ENCODE results near the gene ROR1.
"Not testable (repeated sequence)": the region's sequence is repeated elsewhere in the genome, so short reads cannot be mapped to it uniquely, and the experiment has no call there.

Gene ROR1

DNA sequence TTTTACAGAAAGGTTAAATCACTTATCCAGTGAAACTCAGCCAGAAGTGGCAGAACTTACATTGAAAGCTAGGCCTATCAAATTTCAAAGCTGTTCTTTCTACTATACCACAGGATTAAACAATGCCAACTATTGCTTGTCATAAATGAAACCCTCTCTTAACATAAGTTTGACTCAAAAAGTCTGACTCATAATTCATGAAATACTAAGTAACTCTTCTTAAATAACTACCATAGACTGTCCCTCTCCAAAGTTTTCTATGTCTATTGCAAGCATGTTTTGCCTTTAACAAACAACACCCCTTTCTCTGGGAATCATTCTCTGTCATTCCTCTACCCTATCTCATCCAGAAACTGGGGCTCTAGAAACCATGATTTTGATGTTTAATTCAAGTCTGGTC, 320.1 kb downstream of the ROR1 start:
- Histone ChIP-seq H3K4me1 (ENCODE audit: control insufficient read depth, insufficient read depth, low read length, poor library complexity, severe bottlenecking) (no peaks in the 10 kb centered on the region), H3K27me3 (replicated peaks; ENCODE audit: control insufficient read depth, insufficient read depth, low read length, poor library complexity, severe bottlenecking) (no peaks in the 10 kb centered on the region), H3K9me3 (ENCODE audit: control insufficient read depth, low read length) (no peaks in the 10 kb centered on the region), H3K27ac (ENCODE audit: insufficient read depth, low read length, poor library complexity, severe bottlenecking) (no peak overlapping the region), H3K4me3 (ENCODE audit: insufficient read depth, low read depth, low read length, poor library complexity, severe bottlenecking) (no peak overlapping the region), H3K36me3 (ENCODE audit: control insufficient read depth, insufficient read depth, low read length) (no peaks in the 10 kb centered on the region)
- DNase-seq: no peak

DNA sequence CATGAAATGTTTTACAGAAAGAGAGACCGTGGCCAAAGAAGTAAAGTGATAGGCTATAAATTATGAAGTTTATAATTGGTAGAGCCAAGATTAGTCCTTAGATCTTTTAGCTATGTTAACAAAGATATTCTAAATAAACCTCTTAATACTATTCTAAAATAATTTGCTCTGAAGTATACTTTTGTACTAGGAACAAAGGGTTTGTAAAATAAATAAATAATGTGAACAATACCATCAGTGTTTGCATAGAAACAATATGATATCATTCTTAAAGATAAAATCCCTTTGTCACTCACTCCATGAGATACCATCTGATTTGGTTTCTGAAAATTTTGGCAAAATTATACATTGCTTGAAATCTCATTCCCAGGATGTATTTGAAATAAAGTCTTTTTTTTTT, 322.0 kb downstream of the ROR1 start:
- no peak for DNase-seq
- Histone ChIP-seq H3K4me1 (ENCODE audit: control insufficient read depth, insufficient read depth, low read length, poor library complexity, severe bottlenecking) (no peaks in the 10 kb centered on the region), H3K36me3 (ENCODE audit: control insufficient read depth, insufficient read depth, low read length) (no peaks in the 10 kb centered on the region), H3K27ac (ENCODE audit: insufficient read depth, low read length, poor library complexity, severe bottlenecking) (no peak overlapping the region), H3K9me3 (ENCODE audit: control insufficient read depth, low read length) (no peaks in the 10 kb centered on the region), H3K27me3 (replicated peaks; ENCODE audit: control insufficient read depth, insufficient read depth, low read length, poor library complexity, severe bottlenecking) (no peaks in the 10 kb centered on the region), H3K4me3 (ENCODE audit: insufficient read depth, low read depth, low read length, poor library complexity, severe bottlenecking) (no peak overlapping the region)

DNA sequence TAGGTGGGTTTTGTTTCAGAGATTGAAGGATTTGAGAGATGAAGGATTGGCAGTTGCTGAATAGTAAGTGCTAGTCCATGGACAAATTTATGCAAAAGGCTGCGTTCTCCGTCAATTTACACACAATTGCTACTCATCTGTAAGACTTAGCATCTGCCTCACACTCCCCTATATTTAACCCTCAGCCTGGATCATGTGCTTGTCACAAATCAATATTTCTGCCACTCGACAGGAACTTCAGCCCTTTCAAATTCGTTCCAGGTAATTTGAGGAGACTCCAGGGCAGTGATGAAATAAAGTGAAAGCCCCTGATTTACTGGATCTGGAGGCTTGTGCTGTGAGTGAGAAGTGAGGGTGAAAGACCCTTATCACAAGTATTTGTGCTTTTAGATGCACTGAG, 324.0 kb downstream of the ROR1 start:
- Histone ChIP-seq H3K9me3 (ENCODE audit: control insufficient read depth, low read length) (no peaks in the 10 kb centered on the region), H3K36me3 (ENCODE audit: control insufficient read depth, insufficient read depth, low read length) (no peaks in the 10 kb centered on the region), H3K4me1 (ENCODE audit: control insufficient read depth, insufficient read depth, low read length, poor library complexity, severe bottlenecking) (no peaks in the 10 kb centered on the region), H3K27me3 (replicated peaks; ENCODE audit: control insufficient read depth, insufficient read depth, low read length, poor library complexity, severe bottlenecking) (no peaks in the 10 kb centered on the region), H3K4me3 (ENCODE audit: insufficient read depth, low read depth, low read length, poor library complexity, severe bottlenecking) (no peak overlapping the region), H3K27ac (ENCODE audit: insufficient read depth, low read length, poor library complexity, severe bottlenecking) (no peak overlapping the region)
- no peak for DNase-seq

DNA sequence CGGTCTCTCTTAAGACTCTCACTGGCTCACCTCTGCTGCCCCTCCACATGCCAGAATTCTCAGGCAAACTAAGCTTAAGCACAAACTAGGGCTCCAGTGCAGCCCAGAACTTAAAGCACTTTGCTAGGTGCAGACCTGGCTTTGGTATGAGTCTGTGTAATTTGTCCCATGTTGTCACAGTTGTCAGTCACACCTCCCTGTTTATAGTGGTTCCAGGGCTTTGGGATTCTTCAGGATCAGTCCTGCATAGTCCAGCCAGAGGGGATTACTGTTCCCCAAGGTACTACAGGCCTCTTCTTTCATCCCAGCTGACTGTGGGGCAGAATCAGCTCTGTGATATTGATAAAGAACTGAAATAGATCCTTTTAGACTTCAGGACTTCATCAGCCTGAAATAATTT, 324.6 kb downstream of the ROR1 start:
- Histone ChIP-seq H3K9me3 (ENCODE audit: control insufficient read depth, low read length) (no peaks in the 10 kb centered on the region), H3K36me3 (ENCODE audit: control insufficient read depth, insufficient read depth, low read length) (no peaks in the 10 kb centered on the region), H3K27me3 (replicated peaks; ENCODE audit: control insufficient read depth, insufficient read depth, low read length, poor library complexity, severe bottlenecking) (no peaks in the 10 kb centered on the region), H3K4me3 (ENCODE audit: insufficient read depth, low read depth, low read length, poor library complexity, severe bottlenecking) (no peak overlapping the region), H3K27ac (ENCODE audit: insufficient read depth, low read length, poor library complexity, severe bottlenecking) (no peak overlapping the region), H3K4me1 (ENCODE audit: control insufficient read depth, insufficient read depth, low read length, poor library complexity, severe bottlenecking) (no peaks in the 10 kb centered on the region)
- DNase-seq: no peak

DNA sequence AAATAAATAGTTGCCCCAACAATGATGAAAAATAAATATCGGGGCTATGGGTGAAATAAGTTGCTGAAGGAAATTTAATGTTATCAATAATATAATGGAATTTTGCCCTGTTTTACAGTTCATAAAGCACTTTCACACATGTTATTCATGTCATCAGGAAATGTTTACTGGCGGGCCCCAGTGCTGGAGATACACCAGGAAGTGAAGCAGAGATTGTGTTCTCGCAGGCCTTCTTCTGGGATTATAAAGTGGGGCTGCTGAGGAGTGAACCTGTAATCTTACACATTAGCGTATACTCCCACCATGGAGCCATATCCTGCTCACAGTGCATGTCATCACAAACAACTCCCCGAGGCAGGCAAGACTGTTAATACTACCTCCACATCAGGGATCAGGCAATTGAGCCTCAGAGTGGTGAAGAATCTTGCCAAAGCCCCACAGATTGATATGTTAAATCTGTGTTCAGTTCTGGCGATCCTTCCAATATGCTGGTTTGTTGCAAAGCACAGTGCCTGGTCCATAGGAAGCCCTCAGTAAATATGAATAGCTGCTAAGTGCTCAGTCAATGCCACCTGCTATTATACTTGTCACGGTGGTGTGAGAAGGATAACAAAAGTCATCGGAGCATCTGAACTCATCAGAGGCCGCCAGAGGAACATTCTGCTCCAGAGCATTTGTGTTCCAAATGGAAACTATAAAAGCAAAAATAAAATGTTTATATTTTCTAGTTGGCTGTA, 325.2 kb downstream of the ROR1 start:
- no peaks in the 10 kb centered on the region for H3K9me3 ChIP-seq (ENCODE audit: control insufficient read depth, low read length)
- no peaks in the 10 kb centered on the region for H3K36me3 ChIP-seq (ENCODE audit: control insufficient read depth, insufficient read depth, low read length)
- H3K27me3 ChIP-seq (replicated peaks; ENCODE audit: control insufficient read depth, insufficient read depth, low read length, poor library complexity, severe bottlenecking): no peaks in the 10 kb centered on the region
- no peak for DNase-seq
- H3K4me1 ChIP-seq (ENCODE audit: control insufficient read depth, insufficient read depth, low read length, poor library complexity, severe bottlenecking): no peaks in the 10 kb centered on the region
- H3K27ac ChIP-seq (ENCODE audit: insufficient read depth, low read length, poor library complexity, severe bottlenecking): no peak overlapping the region
- H3K4me3 ChIP-seq (ENCODE audit: insufficient read depth, low read depth, low read length, poor library complexity, severe bottlenecking): no peak overlapping the region

DNA sequence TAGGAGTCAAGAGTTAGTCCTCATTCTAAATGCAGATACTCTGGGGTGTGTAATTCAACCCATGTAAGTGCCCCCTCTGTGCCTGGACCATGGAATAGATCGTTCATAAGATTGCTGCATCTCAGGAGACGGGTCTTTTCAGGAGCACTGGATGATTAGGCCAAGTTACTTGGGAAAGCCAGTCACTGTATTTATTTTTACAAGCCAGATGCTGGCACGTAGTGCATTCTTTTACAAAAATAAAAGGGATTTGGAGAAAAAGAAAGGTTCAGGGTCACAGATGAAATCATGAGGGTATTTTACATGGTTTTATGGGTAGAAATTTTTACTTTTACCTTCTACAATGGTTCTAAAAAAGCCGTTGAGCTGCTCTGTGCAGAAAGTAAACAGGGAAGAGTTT, 327.0 kb downstream of the ROR1 start:
- DNase-seq: no peak
- Histone ChIP-seq H3K36me3 (ENCODE audit: control insufficient read depth, insufficient read depth, low read length) (no peaks in the 10 kb centered on the region), H3K4me3 (ENCODE audit: insufficient read depth, low read depth, low read length, poor library complexity, severe bottlenecking) (no peak overlapping the region), H3K9me3 (ENCODE audit: control insufficient read depth, low read length) (no peaks in the 10 kb centered on the region), H3K4me1 (ENCODE audit: control insufficient read depth, insufficient read depth, low read length, poor library complexity, severe bottlenecking) (no peaks in the 10 kb centered on the region), H3K27me3 (replicated peaks; ENCODE audit: control insufficient read depth, insufficient read depth, low read length, poor library complexity, severe bottlenecking) (no peaks in the 10 kb centered on the region), H3K27ac (ENCODE audit: insufficient read depth, low read length, poor library complexity, severe bottlenecking) (no peak overlapping the region)

DNA sequence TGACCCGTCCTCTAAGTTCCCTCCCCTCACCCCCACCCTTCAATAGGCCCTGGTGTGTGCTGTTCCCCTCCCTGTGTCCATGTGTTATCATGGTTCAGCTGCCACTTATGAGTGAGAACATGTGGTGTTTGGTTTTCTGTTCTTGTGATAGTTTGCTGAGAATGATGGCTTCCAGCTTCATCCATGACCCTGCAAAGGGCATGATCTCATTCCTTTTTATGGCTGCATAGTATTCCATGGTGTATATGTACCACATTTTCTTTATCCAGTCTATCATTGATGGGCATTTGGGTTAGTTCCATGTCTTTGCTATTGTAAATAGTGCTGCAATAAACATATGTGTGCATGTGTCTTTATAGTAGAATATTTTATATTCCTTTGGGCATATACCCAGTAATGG, 330.8 kb downstream of the ROR1 start:
- H3K4me3 ChIP-seq (ENCODE audit: insufficient read depth, low read depth, low read length, poor library complexity, severe bottlenecking); H3K36me3 ChIP-seq (ENCODE audit: control insufficient read depth, insufficient read depth, low read length); H3K27me3 ChIP-seq (replicated peaks; ENCODE audit: control insufficient read depth, insufficient read depth, low read length, poor library complexity, severe bottlenecking); DNase-seq; H3K27ac ChIP-seq (ENCODE audit: insufficient read depth, low read length, poor library complexity, severe bottlenecking); H3K4me1 ChIP-seq (ENCODE audit: control insufficient read depth, insufficient read depth, low read length, poor library complexity, severe bottlenecking); H3K9me3 ChIP-seq (ENCODE audit: control insufficient read depth, low read length): not testable (repeated sequence)

DNA sequence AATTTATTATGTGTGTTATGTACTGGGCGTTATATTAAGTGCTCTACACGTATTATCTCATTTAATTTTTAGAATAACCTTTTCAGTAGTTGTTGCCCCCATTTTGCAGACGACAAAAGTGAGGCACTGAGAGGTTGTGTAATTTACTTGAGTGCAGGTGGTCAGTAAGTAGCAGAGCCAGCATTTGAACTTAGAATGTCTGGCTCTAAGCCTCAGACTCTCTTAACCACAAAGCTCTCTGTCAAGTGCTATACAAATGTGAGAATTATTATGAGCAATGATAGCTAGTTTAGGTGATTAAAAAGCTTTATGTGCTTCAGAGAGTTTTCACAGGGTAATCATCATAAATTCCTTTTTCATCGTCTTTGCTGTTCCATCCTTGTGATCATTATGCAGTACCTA, 333.3 kb downstream of the ROR1 start:
- no peaks in the 10 kb centered on the region for H3K9me3 ChIP-seq (ENCODE audit: control insufficient read depth, low read length)
- no peak for DNase-seq
- H3K4me3 ChIP-seq (ENCODE audit: insufficient read depth, low read depth, low read length, poor library complexity, severe bottlenecking): no peak overlapping the region
- no peaks in the 10 kb centered on the region for H3K27me3 ChIP-seq (replicated peaks; ENCODE audit: control insufficient read depth, insufficient read depth, low read length, poor library complexity, severe bottlenecking)
- H3K4me1 ChIP-seq (ENCODE audit: control insufficient read depth, insufficient read depth, low read length, poor library complexity, severe bottlenecking): no peaks in the 10 kb centered on the region
- no peak overlapping the region for H3K27ac ChIP-seq (ENCODE audit: insufficient read depth, low read length, poor library complexity, severe bottlenecking)
- no peaks in the 10 kb centered on the region for H3K36me3 ChIP-seq (ENCODE audit: control insufficient read depth, insufficient read depth, low read length)

DNA sequence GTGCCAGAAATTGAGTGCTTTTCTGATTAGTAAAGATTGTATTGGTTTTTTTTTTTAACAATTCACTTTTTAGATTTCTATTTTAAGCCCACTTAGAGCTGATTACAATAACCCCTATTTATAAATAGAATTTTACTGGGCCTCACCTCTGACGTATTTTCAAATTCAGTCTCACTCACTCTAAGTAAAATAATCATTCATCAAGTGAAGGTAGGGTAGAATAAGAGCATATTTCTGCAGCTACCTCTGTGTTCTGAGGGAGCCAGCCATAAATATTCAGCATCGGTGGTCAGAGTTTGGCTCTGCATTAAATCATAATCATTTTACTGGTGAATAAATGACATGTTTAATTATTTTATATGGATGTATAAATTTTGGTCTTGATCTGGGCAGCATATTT, 333.8 kb downstream of the ROR1 start:
- no peaks in the 10 kb centered on the region for H3K36me3 ChIP-seq (ENCODE audit: control insufficient read depth, insufficient read depth, low read length)
- H3K27ac ChIP-seq (ENCODE audit: insufficient read depth, low read length, poor library complexity, severe bottlenecking): no peak overlapping the region
- H3K9me3 ChIP-seq (ENCODE audit: control insufficient read depth, low read length): no peaks in the 10 kb centered on the region
- H3K4me1 ChIP-seq (ENCODE audit: control insufficient read depth, insufficient read depth, low read length, poor library complexity, severe bottlenecking): no peaks in the 10 kb centered on the region
- H3K4me3 ChIP-seq (ENCODE audit: insufficient read depth, low read depth, low read length, poor library complexity, severe bottlenecking): no peak overlapping the region
- DNase-seq: no peak
- H3K27me3 ChIP-seq (replicated peaks; ENCODE audit: control insufficient read depth, insufficient read depth, low read length, poor library complexity, severe bottlenecking): no peaks in the 10 kb centered on the region

DNA sequence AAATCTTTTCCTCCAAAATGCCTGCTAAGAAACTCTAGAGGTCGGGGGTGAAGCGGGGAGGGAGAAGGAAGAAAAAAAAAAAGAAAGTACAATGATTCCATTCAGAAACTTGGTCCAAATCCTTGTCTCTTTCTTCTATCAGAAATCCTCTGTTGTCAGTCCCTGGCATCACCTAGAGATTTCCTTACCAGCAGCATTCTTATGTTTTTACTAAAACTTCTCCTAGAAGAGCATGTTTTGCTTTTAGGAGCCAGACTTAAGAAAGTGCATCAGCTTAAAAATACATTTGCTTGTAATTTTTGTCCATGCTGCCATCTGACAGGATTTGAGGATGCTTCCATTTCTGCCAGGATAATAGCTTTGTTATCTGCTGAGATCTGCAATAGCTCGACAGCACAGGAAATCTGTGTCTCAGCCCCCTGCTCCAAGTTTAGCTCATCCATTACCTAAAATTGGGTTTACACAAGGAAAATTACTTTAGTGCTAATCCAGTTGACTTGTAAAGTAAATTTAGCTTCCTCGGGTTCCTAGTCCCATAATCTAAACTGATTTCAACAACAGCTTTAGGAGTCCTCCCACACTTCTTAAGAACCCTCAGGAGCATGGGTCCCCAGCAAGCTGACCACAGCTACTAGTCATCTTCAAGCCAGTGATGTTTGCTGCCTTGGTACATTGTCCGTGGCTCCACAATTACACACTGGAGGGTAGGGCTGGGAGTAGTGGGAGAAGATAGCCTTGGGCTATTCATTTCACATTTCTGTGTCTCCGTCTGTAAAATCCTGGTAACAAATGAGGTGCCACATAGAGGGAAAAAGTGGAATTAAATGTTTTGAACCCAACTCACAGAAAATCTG, 337.3 kb downstream of the ROR1 start:
- Histone ChIP-seq H3K4me3 (ENCODE audit: insufficient read depth, low read depth, low read length, poor library complexity, severe bottlenecking) (no peak overlapping the region), H3K27ac (ENCODE audit: insufficient read depth, low read length, poor library complexity, severe bottlenecking) (no peak overlapping the region), H3K27me3 (replicated peaks; ENCODE audit: control insufficient read depth, insufficient read depth, low read length, poor library complexity, severe bottlenecking) (no peaks in the 10 kb centered on the region), H3K9me3 (ENCODE audit: control insufficient read depth, low read length) (no peaks in the 10 kb centered on the region), H3K4me1 (ENCODE audit: control insufficient read depth, insufficient read depth, low read length, poor library complexity, severe bottlenecking) (no peaks in the 10 kb centered on the region), H3K36me3 (ENCODE audit: control insufficient read depth, insufficient read depth, low read length) (no peaks in the 10 kb centered on the region)
- no peak for DNase-seq
